NCI-H1694 treated with DMSO at 0.1 percent for 48 hours (cell line): ENCODE measurements around the gene DNAJC5.
"Not testable (repeated sequence)": the region's sequence is repeated elsewhere in the genome, so short reads cannot be mapped to it uniquely, and the experiment has no call there.

Source experiments
- DNase-seq: peaks from one replicate; lab custom pipeline; 2025; lab: John Stamatoyannopoulos, UW

DNAJC5 gene

DNA sequence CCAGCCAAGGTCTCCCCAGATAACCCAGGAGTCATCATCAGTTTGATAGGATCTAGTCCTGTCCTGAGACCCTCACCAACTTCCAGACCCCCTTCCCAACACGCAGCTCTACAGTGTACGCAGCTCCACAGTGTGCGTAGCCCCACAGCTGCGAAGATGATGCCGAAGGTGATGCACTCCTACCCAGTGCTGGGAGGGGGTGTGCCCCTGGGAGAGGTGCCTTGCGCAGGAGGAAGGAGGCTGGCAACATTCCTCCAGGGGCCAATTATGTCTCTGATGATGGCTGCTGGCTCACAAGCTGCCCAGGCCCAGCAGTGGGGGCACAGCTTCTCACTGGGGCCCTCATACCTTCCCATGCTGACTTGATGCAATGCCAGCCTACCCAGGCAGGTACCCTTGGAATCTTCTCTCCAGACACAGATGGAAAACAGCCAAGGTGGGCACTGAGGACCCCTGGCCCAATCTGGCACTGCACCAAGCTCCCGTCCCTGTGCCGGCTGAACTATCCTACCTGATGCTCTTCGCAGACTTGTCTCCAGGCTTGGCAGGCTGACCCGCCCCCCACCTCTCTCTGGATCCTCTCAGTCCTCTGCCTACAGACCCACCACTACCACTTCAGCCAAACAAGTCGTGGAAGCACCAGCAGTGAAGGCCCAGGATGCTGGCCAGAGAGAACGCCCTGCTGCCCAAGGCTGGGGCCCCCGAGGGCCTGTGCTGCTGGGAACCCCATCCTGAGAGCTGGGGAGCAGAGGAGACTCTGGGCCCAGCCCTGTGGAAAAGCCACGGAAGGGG is 73.4 kb downstream of the DNAJC5 start:
- no peak for DNase-seq

DNA sequence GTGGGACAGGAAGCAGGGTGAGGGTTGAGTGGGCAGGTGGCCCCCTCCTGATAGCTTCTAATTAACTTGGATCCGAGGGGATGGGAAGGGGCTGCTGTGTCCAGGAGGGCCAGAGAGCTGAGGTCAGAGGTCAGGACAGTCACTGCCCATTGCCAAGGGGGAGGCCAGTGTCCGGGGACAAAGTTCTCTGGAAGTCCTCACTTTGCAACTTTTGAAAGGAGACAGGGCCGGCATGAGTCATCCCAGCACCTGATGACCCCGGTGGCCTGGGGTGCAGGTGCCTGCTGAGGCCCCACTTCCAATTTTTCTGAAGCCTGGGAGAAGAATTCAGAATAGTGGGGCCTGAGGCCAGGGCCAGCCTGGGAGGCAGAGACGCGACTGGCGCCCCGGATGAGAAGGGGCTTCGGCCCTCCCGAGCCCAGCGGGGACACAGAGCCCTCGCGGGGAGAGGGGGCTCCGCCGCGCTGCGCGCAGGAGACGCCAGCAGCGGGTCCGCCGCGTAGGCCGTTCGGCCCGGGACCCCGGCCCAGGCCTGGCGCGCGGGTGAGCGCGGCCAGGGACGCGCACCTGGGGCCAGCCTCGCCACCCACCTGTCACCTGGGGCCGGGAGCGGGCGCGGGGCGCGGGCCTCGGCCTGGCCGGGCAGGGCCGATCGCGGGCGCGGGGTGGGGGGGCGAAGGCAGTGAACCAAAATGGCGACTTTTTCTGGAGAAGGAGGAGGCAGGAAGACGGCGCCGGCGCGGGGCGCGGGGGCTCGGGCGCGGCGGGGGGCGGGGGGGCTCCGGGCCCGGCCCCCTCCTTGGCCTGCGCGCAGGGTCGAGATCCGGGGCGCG is 74.2 kb downstream of the DNAJC5 start:
- no peak for DNase-seq

DNA sequence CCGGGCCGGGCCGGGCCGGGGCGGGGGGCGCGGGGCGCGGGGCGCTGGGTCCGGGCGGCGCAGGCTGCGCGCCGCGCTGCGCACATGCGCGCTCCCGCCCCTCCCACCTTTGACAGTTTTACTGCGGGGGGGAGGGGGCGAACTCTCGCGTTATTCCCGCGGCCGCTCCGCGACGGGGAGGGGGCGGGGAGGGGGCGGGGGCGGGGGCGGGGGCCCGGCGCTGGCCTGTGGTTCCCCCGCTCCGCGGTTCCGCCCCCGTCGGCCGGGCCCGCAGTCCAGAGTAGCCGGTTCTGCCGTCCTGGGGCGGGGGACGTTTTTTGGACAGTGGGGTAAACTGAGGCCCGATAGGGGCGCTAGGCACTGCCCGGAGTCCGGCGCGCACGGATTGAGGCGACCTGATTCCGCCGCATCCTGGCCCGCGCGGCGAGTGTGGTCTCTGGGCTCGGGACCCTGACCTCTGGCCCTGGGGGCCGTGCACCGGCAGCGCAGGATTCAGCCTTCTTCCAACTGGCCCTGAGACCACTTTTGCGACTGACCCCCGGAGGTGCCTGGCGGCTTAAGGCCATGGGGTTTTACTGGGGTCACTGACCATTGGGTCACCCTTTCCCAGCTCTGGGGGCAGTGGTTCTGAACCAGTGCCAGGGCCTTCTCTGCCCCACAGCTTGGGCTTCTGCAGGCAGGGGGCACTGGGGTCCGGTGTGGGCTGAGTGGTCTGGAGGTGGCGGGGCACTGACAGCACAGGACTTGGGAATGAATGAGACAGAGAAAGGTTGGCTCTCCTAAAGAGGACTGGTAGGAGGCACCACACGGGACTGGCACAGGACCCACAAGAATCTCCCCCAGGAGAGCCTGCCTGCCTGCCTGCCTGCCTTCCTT is 75.2 kb downstream of the DNAJC5 start, which contains the start of gene ZNF512B:
ZNF512B (minus strand) TSS at position 93 of the 876 bp plus-strand sequence. CDS start 1,980 bp downstream, outside the sequence.
- no peak for DNase-seq

DNA sequence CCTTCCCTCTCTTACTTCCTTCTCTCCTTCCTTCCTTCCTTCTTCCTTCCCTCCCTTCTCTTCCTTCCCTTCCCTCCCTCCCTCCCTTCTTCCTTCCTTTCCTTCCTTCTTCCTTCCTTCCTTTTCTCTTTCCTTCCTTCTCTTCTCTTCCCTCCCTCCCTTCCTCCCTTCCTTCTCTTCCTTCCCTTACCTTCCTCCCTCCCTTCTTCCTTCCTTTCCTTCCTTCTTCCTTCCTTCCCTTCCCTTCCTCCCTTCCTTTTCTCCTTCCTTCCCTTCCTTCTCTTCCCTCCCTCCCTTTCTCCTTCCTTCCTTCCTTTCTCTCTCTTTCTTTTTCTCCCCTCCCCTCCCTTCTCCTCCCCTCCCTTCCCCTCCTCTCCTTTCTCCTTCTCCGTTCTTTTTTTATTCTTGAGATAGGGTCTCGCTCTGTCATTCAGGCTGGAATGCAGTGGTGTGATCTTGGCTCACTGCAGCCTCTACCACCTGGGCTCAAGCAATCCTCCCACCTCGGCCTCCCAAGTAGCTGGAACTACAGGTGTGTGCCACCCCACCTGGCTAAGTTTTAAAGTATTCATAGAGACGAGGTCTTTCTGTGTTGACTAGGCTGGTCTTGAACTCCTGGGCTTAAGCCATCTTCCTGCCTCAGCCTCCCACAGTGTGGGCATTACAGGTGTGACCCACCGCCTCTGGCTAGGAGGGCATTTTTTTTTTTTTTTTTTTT is 75.9 kb downstream of the DNAJC5 start:
- DNase-seq, result no peak

DNA sequence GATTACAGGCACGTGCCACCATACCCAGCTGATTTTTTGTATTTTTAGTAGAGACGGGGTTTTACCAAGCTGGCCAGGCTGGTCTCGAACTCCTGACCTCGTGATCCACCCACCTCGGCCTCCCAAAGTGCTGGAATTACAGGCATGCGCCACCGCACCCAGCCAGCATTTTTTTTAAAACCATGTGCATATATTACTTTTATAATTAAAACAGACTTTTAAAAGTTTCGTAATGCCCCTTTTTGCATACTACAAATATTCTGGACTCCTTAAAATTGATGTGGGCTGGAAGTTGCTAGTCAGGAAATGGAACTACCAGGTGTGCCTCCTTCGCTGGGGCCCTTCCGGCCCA is 77.0 kb downstream of the DNAJC5 start:
- DNase-seq, result not testable (repeated sequence)

DNA sequence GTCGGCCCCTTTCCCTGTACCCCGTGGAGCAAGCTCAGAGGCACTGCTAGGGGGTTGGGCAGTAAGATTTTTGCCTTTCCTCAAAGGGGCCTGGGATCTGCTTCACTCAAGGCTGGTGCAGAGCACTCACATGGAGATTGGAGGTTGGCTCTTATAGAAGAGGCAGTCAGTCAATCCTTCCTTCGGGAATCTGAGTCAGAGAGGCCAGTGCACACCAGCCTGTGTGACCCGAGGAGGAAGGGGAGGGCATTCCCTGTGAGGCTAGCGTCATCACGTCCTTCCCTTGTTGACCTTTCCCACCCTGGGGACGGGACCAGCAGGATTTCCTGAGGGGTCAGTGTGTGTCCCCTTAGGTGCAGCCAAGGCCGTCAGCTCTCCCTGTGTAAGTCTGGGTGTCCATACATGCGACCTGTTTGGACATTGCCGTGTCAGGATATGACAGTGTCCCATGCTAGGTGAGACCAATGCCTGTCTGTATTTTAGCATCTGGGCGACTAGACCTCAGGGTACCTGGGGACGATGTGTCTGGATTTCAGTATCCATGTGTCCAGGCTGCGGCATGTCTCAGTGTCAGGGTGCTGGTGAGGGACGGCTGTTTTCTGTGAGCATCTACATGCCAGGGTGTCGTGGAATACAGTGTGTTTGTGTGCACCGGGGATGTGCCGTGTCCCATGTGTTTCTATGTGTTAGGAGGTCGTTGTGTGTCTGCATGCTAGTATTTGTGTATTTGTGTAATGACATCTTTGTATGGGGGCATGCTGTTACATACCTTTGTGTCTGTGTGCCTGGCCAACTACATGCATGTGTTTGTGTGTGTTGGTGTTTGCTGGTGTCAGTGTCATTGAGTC is 77.6 kb downstream of the DNAJC5 start:
- no peak for DNase-seq

DNA sequence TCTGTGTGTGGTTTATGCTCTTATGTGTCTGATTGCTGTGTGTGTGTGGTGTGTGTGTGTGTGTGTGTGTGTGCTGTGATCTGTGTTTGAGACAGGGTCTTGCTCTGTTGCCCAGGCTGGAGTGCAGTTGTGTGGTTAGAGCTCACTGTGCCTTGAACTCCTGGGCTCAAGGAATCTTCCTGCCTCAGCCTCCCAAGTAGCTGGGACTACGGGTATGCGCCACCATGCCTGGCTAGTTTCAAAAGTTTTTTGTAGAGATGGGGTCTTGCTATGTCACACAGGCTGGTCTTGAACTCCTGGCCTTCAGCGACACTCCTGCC is 78.2 kb downstream of the DNAJC5 start:
- no peak for DNase-seq

DNA sequence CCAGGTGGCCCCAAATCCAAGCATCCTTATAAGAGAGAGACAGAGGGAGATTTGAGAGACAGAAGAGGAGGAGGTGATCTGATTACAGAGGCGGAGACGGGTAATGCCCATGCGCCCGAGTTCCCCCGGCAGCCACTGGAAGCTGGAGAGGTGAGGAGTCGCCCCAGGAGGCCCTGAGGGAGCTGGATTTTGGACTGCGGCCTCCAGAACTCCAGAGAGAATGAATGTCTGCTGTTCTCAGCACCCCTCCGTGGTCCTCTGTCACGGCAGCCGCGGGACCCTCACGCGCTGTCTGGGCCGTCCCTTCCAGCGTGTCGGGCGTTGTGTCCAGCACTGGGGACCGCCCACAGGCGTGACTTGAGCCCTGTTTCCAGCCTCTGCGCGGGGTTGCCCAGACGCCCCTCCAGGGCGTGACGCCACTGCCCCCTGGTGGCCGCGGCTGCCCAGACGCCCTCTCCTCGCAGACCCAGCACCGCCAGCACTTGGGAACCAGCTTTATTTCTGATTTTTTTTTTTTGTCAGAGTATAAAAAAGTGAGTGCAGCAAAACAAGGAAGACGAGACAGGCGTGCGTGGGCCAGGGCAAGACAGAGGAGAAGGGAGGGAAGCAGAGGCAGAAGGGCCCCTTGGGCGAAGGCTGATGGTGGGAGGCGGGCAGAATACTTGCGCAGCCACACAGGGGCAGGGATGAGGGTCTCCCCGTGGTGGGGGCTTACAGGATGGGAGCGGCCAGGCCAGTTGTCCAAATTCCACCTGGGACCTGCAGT is 78.9 kb downstream of the DNAJC5 start:
- peak; percentile 14 for DNase-seq

DNA sequence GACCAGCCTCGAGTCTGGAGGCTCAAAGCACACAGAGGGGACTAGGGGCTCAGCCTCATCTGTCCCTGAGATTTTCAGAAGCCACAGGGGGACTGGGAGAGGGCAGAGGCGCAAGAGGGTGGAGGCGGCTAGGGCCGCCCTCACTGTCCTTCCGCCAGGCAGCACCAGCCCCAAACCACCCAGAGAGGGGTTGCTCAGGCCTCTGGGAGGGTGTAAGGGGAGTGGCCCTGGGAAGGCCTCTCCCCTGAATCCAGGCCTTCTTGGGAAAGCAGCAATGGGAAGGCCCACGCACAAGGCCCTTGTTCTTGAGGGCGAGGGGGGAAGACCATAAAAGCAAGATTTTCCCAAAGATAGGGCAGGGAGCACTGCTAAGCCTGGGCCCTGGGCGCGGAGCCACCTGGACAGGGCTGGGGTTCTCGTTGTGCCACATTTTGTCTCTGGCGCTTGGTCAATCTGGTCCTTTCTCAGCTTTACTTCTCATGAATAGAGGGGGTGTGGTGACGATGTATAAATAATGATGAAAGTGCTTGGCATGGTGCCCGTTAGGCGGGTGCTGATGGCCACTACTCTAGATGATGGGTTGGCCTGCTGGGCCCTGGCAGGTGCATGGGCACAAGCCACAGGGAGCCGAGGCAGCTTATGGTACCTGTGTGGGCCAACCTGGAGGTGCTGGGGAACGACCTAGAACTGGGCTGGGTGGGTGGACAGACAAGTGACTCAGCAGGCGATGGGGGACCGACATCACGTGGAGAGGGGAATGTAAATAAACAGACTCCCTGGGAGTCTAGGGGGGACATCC is 79.7 kb downstream of the DNAJC5 start:
- DNase-seq, result no peak

DNA sequence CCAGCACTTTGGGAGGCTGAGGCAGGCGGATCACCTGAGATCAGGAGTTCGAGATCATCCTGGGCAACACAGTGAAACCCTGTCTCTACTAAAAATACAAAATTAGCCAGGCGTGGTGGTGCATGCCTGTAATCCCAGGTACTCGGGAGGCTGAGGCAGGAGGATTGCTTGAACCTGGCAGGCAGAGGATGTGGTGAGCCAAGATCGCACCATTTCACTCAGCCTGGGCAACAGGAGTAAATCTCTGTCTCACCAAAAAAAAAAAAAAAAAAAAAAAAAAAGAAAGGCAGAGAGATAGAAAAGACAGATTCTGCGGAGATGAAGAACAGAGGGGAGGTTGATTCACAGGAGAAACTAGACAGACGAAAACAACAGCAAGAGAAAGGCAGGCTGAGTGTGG is 81.6 kb downstream of the DNAJC5 start:
- DNase-seq, result not testable (repeated sequence)

DNA sequence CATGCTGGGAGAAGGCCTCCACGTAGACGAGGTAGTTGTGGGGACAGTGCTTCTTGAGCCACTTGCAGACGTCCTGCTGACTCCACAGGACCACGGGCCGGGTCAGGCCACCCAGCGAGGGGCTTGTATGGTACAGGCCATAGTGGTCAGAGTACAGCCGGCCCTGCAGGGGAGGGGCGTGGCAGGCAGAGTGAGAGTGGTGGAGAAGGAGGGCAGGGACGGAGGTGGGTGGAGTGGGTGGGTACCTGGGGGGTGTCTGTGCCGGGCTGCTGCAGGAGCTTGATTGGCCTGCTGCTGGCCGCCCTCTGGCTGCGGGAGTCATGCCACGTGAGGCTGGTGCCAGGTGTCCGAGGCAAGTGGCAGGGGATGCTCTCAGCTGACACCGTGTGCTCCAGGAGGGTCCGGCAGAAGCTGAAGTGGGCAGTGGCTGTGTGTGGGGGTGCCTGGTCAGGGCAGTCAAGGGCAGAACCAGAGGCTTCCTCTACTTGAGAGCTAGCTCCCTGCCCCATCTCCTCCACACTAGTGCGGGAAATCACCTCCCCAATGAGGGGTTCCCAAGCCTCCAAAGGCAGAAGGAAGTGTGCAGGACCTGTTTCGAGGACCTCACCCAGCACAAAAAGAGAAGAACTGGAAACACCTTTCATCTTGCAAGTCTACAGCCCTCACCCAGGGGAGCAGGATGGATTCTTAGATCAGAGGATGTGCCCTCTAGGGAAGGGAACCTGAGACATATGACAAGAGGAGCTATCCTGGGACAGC is 82.2 kb downstream of the DNAJC5 start:
- DNase-seq, result no peak

DNA sequence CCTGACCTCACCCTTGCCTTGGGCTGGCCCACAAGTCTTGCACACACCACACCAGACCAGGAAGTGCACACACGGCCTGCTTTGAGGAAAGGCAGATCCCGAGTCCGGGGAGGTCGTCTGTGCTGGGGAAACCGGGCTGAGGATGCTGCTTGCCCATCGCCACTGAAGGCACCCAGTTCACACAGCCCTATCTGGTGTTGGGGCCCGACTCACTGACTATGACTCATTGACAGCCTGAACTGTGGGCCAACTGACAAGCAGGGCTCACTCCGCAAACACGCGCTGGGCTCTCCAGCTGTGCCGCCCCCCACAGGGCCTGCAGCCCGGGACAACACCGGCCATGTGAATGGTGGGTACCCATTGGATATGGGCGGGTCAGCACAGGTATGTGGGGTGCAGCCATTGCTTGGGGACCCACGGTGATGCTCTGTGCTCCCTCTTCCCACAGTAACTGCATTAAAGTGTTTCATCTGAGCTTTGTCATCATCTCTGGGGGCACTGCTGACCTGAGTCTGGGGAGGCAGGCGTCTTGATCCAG is 82.9 kb downstream of the DNAJC5 start:
- DNase-seq, result no peak

DNA sequence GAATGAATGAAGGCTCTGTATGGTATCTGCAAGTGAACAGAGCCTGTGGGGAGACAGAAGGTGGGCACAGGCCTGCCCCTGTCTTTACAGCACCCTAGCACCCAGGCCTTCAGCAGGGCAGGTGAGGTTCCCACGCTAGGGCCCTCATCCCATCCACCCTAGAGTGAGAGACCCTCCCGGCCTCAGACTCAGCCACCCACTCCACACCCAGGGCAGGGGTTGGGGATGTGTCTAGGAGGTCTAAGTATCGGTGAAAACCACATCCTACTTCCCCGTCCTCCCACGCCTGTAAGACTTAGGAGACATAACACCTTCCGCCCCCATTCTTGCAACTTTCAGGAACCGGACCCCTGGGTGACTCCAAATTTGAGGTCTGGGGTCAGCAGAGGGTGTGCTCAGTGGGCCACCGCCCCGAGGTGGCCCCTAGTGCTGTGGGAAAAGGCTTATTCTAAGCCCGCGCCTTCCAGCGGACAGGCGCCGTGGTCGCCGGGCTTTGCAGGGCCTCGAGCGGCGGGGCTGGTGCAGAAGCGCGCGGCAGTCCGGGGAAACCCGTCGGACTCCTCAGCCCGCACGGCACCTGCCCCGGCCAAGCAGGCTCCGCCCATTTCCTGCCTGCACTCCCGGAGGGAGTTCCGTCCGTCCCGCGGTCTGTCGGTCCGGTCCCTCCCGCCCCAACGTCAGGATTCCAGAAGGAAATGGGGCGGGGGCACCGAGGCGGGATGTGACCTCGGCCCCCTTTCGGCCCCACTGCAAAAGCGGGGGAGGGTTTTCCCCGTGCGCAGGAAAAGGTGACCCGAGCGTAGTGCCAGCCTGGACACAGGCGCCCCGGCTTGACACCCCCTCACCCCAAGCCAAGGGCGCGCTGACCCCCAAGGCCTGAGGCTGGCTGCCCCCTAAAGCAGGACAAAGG is 83.6 kb downstream of the DNAJC5 start:
- DNase-seq, result no peak

DNA sequence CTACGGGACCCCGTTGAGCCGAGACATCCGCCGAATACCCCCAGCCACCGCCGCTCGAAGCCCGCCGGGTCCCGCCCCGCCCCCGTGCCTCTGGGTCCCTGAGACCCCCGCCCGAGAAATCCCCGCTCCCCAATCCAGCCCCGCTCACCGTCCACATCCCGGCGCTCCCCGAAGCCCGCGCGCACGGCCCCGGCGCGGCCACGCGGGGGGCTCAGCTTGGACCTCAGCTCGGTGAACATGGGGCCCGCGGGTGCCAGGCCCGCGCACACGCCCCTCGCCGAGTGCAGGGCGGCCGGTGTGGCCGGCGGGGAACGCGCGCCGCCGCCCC is 84.3 kb downstream of the DNAJC5 start:
- DNase-seq, result no peak

DNA sequence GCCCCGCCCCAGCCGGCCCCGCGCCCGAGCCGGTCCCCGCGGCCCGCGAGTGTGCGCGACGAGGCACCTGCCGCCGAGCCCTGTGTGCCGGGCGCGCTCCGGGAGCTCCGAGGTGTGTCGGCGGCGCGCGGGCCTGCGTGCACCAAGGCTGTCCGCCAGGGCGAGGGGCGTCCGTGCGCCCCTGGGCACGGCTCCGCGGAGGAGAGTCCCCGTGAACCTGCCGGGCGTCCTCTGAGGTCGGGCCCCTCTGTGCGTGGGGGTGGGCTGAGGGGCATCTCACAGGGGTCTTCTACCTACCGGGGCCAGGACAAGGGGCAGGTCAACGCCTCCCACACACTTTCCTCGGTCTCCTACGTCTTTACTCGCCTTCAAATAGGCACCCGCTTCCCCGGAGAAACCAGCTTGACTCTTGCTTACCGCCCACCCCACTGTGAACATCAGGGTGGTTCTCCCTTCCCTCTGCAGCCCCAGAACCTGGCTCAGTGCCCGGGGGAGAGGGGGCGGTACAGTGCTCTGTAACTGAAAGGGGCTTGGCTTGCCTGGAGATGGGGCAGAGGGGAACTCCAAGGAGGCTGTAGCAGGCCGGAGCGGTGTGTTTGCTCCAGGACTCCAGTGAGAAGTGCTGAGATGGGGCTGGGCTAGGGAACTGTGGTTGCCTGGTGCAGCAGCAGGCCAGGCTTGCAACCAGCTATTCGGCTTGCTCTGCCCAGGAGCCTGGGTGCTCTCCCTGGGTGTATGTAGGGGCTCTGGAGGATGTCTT is 84.8 kb downstream of the DNAJC5 start, which contains the start of gene SAMD10:
SAMD10 (minus strand) TSS at position 86 of the 760 bp plus-strand sequence. CDS start 175 bp downstream, outside the sequence.
- DNase-seq, result peak; percentile 61

DNA sequence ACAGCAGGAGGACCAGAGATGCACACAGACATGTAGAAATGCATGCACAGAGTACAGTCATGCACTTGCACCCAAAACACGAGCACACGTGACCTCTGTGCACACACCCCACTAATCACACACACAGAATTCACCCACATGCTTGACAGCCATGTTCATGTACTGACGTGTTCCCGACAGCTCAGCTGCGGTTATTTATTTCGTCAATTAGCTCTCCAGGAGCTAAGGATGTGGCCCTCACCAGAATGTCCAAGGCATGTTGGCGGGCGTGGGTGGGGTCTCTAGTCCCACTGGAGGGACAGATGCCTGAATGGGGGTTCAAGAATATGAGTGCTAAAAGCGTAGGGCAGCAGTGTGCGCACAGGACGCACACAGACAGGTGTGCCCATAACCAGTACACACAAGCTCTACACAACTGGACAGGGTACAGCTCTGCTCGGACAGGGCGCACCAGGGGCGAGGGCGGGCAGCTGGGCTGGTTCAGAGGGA is 85.4 kb downstream of the DNAJC5 start:
- DNase-seq, result peak; percentile 57
